Inflammatory macrophage treated with lipopolysaccharide for 4 hours (primary cell): ENCODE measurements around the gene C9orf72.

Source experiments
- DNase-seq: peaks from one replicate; pipeline ENCODE4 v3.0.0-alpha.2; 2020

The C9orf72 gene

GRCh38 chr9:27573634-27574590 is 631 bp upstream of the C9orf72 start:
- DNase-seq: peak; percentile 100

- peak; percentile 99 for DNase-seq
Observed at GRCh38 chr9:27572566-27572917, 739 bp downstream of the C9orf72 start.

DNA sequence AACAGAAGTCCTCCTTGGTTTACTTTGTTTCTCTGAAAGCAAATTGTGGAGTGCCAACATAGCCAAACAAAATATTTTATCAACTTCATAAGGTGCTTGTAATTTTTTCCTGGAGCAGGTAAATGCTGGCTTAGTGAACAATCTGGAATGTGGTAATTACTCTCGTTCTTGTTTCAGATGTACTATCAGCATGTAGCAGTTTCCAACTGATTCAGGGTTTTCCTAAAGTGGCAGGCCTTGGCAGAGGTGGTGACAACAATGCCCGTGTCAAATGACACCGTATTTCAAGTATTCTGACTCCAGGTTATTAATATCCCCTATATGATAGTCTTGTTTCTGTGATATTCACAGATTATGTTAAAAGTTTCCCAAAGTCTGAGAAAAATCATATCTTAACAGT is 1.2 kb downstream of the C9orf72 start:
- peak; percentile 56 for DNase-seq

GRCh38 chr9:27571011-27571410 is 2.3 kb downstream of the C9orf72 start:
- DNase-seq: peak; percentile 74

DNA sequence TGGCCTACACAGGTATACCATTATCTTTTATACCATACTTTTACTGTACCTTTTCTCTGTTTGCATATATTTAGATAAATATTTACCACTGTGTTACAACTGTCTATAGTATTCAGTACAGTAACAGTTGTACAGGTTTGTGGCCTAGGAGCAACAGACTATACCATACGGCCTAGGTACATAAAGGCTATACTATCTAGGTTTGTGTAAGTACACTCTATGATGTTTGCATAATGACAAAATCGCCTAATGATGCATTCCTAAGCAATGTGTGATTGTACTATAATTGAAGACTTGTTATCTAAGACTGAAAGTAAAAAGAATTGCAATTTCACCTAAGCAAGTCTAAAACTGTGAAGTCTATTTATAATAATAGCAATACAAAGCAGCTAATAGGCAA is 3.9 kb downstream of the C9orf72 start:
- peak; percentile 27 for DNase-seq

- peak; percentile 65 for DNase-seq
Observed at GRCh38 chr9:27566118-27566517, 7.2 kb downstream of the C9orf72 start.

DNA sequence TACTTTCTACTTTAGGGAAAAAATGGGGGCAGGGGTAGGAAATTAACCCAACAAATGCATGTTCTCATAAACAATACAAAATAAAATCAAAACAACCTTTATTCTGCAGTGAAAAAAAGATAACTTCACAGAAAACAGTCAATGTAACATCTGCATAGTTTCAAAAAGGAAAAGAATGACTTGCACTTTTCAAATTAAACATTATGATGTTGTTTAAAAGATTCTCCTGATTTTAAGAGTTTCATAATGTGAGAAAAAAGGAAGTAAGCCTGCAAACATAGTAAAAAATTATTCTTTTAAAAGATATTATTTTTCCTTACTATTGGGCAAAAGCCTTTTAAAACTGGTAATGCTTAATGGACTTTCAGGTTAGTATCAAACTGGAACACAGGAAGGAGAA is 7.6 kb downstream of the C9orf72 start:
- DNase-seq: peak; percentile 63

GRCh38 chr9:27564670-27565069 is 8.6 kb downstream of the C9orf72 start:
- DNase-seq: peak; percentile 92

GRCh38 chr9:27563738-27564430 is 9.4 kb downstream of the C9orf72 start:
- peak; percentile 80 for DNase-seq

DNA sequence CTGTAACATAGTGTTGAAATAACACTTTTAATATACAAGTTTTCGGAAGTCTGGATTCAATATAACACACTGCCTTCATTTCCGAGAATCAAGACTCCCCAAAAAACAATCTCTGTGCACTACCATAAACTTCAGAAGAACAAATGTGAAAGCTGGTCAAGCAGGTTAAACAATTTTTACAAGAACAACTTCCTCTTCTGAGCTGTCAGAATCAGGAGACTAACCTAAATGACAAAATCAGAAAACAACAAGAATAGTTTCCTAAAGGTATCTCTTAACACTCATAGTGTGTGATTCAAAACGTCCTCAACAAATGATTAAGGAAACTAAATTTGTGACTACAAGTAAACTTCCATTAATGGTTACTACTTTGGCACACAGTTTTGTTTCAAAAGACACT is 11.6 kb downstream of the C9orf72 start:
- DNase-seq: peak; percentile 55

- no peak for DNase-seq
Observed at GRCh38 chr9:27560457-27560856, 12.8 kb downstream of the C9orf72 start.

DNA sequence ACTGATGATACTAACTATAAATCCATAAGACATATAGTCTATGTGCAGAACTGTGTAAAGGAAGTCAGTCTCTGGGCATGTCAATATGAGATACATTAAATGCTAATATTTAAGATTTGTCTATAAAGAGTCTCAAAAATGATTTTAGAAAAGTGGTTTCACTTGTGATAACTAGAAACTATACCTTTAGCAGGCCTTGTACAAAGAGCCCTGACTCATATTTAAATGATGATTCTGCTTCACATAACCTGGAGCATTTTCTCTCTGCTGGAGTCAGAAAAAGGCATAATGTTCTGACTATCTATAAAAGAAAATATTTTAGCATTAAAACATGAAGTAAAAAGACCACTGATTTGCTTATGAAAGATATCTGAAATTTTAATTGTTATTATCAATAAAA is 15.0 kb downstream of the C9orf72 start:
- no peak for DNase-seq

GRCh38 chr9:27556470-27556869 is 16.8 kb downstream of the C9orf72 start:
- DNase-seq: no peak

DNA sequence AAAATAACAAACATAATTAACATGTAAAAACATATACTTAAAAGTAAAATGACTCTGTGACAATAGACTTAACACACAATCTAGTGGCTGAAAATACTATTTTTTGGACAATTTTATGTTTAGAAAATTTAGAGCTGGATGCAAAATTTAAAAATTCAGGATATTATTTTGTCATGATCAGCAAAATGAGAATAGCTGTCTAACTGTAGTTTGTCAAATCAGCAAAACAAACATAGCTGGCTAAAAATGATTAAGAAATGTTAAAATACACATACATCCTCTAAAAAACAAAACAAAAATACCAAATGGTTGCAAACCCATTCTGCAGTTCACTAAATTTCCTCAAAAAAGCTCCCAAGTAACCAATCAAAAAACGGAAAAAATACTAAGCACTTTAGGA is 18.6 kb downstream of the C9orf72 start:
- no peak for DNase-seq

DNA sequence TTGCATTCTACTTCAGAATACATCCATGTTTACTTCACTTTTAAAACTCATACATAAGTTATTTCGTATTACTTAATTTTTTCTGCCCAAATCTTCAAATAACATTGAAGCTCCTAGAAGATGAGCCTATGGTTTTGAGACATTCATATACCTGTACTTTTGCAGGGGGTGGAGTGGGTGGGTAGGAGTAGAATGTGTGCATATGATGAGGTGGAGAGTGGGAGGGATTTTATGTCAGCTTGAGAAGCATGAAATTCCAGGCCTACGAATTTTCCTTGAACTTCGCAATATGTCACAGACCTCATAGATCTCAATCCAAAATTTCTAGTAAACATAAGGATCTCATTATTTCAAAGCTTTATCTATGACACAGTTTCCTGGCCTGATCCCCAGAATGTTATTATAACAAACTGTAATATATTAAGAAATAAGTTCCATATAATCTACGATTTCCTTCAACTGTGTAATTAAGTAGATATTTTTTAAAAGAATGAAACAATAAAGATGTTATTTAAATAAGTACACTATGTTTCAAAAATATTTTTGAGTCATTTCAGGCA is 24.0 kb downstream of the C9orf72 start:
- no peak for DNase-seq

DNA sequence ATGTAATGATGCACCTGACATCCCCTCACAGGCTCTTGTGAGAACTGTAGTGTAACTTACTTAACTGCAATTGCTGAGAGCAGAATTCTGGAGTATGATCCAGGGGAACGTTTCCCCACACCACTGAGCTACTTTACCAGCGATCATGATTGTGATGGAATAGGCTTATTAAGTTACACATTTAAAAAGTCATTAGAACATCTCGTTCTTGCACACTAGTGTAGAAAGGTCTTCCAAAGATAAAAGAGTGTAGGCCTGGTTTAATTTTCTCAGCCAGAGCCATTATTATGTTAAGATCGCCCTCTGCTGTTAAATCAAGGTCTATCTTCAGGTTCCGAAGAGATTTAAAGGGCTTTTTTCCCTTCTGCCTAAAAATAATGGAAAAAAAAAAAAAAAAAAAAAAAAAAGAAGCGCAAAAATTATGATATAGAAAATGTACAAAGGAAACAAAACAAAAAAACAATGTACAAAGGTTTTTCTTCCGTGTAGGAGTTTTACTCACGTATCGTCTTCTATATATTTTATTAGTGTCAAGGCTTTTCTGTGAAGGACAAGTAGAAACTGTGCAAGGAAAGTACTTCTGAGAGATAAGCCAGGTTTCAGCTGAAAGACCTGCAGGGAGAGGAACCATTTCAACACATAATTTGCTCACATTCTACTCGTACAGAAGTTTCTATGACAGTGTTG is 25.1 kb downstream of the C9orf72 start:
- DNase-seq: peak; percentile 67

- no peak for DNase-seq
Observed at GRCh38 chr9:27545471-27545870, 27.8 kb downstream of the C9orf72 start.

DNA sequence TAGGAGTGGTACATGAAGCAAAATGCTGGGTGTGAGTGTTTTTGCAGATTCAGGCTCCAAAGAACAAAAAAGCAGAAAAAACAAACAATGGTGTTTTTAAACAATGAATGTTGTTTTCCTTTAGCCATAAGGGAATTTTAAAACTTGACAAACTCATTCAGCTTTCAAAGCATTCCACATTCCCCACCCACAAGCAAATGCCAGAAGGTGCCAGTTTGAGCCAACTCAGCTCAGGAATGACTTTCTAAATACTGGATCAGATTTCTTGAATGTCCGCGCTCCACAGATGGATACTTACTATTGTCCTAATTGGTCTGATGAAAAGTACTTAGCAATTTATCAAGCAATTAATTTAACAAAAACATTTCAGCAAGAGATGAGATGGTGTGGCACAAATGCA is 30.8 kb downstream of the C9orf72 start:
- no peak for DNase-seq

DNA sequence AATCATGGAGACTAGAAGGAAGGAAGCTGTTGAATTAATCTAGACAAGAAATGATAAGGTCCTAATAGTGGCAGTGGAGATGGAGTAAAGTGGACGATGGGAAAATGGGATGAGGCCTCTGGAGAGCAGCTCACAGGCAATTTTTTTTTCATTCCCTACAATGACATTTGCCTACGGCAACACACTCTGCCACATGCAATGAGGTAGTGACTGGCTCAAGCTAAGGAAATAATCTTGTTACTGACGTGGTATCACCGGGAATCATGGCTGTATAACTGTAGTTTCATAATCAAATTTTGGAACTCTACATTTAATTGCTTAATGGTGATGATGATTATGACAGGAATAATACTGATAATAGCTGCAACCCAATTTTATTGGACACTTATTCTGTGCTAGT is 31.5 kb downstream of the C9orf72 start:
- DNase-seq: no peak

GRCh38 chr9:27540502-27540901 is 32.8 kb downstream of the C9orf72 start:
- DNase-seq: no peak

DNA sequence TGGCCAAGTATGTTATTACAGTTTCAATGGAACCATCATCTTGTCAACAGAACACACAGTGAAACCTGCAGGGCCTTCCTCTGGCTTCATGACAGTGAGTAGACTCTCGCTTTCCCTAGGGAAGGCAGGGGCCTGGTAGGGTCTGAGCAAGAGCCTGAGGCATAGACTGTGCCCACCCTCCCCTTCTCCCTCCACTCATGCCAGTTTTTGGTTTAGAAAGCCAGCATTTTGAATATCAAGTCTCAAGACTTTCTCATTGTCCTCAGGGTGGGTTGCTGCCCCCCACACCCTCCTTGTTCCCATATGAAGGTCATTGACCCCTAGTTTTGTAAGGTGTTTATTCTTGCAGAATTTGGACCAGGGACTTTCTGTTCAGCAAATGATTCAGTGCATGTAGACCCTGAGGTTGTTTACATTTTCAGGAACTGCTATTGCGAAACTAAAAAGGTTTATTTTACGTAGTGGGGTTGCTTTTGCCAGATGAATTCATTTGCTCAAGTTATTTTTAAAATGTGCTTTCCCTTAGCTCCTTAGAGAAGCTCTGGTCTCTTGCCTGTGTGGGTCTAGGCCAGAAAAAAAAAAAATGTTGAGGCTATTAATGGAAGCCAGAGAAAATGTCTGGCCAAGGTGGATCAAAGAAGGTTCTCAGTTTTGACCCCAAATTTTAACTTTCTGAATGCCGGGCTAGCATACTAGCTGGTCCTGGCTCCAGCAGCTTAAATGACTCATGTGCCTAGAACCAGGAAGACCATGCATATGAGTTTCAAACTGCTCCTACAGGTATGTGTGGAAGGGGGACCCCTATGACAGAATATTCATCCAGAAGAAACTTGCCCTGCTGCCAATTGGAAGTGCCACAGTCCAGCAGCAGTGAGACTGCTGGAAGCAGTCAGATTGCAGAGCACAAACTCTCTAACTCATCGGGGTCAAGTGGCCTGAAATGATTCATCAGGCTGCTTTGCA is 33.5 kb downstream of the C9orf72 start:
- peak; percentile 50 for DNase-seq

DNA sequence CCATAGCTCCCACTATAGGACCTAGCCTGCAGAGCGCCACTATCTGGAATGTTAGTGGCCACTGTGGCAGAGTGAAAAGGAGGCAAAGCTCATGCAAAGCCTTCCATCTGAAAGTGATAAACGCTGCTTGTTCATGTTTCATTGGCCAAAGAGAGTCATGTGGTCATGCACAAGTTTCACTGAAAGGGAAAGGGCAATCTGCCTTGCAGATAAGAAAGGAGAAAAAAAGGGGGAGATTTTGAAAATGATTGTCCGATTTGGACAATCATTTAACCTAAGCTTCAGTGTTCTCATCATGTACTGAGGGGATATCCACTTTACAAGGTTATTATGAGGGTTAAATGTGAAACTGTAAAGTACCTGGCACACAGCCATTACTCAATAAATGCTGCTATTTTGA is 34.6 kb downstream of the C9orf72 start:
- DNase-seq: no peak
